H1 (cell line): ENCODE results near the gene ITIH4.

Experiments used
- ATF2 ChIP-seq: IDR thresholded peaks from 2 replicates; pipeline ENCODE4 v1.6.1; 2012; ENCODE audit warnings: low read length, inconsistent platforms
- EZH2 ChIP-seq: fragments of 200-600 bp; sonication (generic); IDR thresholded peaks from 2 replicates; pipeline ENCODE4 v1.7.1; 2012; ENCODE audit warnings: low read depth, mild to moderate bottlenecking, moderate library complexity, low read length, inconsistent platforms; ENCODE audit not compliant: severe bottlenecking
- JUN ChIP-seq: IDR thresholded peaks from 2 replicates; pipeline ENCODE4 v1.6.1; 2011; ENCODE audit warnings: low read depth, mild to moderate bottlenecking, improper control_type of control experiment, low read length
- POLR2AphosphoS5 ChIP-seq: IDR thresholded peaks from 2 replicates; pipeline ENCODE4 v1.6.1; 2011; ENCODE audit warnings: low read depth, low read length
- TAF1 ChIP-seq: IDR thresholded peaks from 2 replicates; pipeline ENCODE4 v1.6.1; 2011; ENCODE audit warnings: mild to moderate bottlenecking, low read depth, low read length
- YY1 ChIP-seq: IDR thresholded peaks from 2 replicates; pipeline ENCODE4 v1.6.1; 2011; ENCODE audit warnings: low read depth, mild to moderate bottlenecking, low read length
- TF ChIP-seq, protein P1 (sequence below), 3 experiments: IDR thresholded peaks; 1 replicate in 2 of 3; 2 replicates in 1 of 3; pipeline versions ENCODE4 v1.5.1 to v1.6.1; 2011; ENCODE audit warnings: low read length in 3 of 3, mild to moderate bottlenecking in 3 of 3, inconsistent platforms in 2 of 3, low read depth in 1 of 3, moderate library complexity in 1 of 3; ENCODE audit not compliant: insufficient read depth in 1 of 3; ENCODE audit errors: control extremely low read depth in 1 of 3

- TF ChIP-seq, protein P1, sequence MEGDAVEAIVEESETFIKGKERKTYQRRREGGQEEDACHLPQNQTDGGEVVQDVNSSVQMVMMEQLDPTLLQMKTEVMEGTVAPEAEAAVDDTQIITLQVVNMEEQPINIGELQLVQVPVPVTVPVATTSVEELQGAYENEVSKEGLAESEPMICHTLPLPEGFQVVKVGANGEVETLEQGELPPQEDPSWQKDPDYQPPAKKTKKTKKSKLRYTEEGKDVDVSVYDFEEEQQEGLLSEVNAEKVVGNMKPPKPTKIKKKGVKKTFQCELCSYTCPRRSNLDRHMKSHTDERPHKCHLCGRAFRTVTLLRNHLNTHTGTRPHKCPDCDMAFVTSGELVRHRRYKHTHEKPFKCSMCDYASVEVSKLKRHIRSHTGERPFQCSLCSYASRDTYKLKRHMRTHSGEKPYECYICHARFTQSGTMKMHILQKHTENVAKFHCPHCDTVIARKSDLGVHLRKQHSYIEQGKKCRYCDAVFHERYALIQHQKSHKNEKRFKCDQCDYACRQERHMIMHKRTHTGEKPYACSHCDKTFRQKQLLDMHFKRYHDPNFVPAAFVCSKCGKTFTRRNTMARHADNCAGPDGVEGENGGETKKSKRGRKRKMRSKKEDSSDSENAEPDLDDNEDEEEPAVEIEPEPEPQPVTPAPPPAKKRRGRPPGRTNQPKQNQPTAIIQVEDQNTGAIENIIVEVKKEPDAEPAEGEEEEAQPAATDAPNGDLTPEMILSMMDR (IDR thresholded peaks at IDR 0.05; ENCODE audit: control extremely low read depth in 1 of 3, insufficient read depth in 1 of 3, low read depth in 1 of 3, low read length in 3 of 3): no peak
- TF ChIP-seq ATF2 (no peak), EZH2 (no peak), YY1 (no peak), TAF1 (no peak), JUN (no peak), POLR2AphosphoS5 (no peak)
Observed at GRCh38 chr3:52817860-52818259, 12.6 kb downstream of the ITIH4 start.
